ENCODE results near the gene TMEM108.

The TMEM108 gene

GRCh38 chr3:133077688-133078087 lies 39.5 kb downstream of the TMEM108 start:
- Histone ChIP-seq H3K4me3 (ENCODE audit: low read depth in 1 of 2, low read length in 2 of 2) (no peak overlapping the region), H3K4me1 (ENCODE audit: control insufficient read depth in 1 of 2, insufficient read depth in 2 of 2, low read length in 2 of 2) (no peaks in the 10 kb centered on the region), H3K9me3 (ENCODE audit: control insufficient read depth in 1 of 2, low read length in 2 of 2) (no peaks in the 10 kb centered on the region), H3K9ac (ENCODE audit: low read depth in 1 of 2, low read length in 2 of 2) (no peak overlapping the region), H3K36me3 (ENCODE audit: control insufficient read depth in 1 of 2, insufficient read depth in 2 of 2, low read length in 2 of 2) (no peaks in the 10 kb centered on the region), H3K27me3 (ENCODE audit: control insufficient read depth in 1 of 2, insufficient read depth in 2 of 2, low read length in 2 of 2) (no peaks in the 10 kb centered on the region), H3K27ac (ENCODE audit: low read depth, low read length) (no peak overlapping the region)

- no peak overlapping the region for H3K9ac ChIP-seq (ENCODE audit: low read depth in 1 of 2, low read length in 2 of 2)
- H3K27me3 ChIP-seq (ENCODE audit: control insufficient read depth in 1 of 2, insufficient read depth in 2 of 2, low read length in 2 of 2), result no peaks in the 10 kb centered on the region
- no peak overlapping the region for H3K4me3 ChIP-seq (ENCODE audit: low read depth in 1 of 2, low read length in 2 of 2)
- no peak overlapping the region for H3K27ac ChIP-seq (ENCODE audit: low read depth, low read length)
- no peaks in the 10 kb centered on the region for H3K9me3 ChIP-seq (ENCODE audit: control insufficient read depth in 1 of 2, low read length in 2 of 2)
- H3K4me1 ChIP-seq (ENCODE audit: control insufficient read depth in 1 of 2, insufficient read depth in 2 of 2, low read length in 2 of 2), result no peaks in the 10 kb centered on the region
- H3K36me3 ChIP-seq (ENCODE audit: control insufficient read depth in 1 of 2, insufficient read depth in 2 of 2, low read length in 2 of 2), result no peaks in the 10 kb centered on the region
Measured at GRCh38 chr3:133079621-133080020, 41.4 kb downstream of the TMEM108 start.

GRCh38 chr3:133081016-133081415 lies 42.8 kb downstream of the TMEM108 start:
- Histone ChIP-seq H3K27me3 (ENCODE audit: control insufficient read depth in 1 of 2, insufficient read depth in 2 of 2, low read length in 2 of 2) (no peaks in the 10 kb centered on the region), H3K9me3 (ENCODE audit: control insufficient read depth in 1 of 2, low read length in 2 of 2) (no peaks in the 10 kb centered on the region), H3K4me1 (ENCODE audit: control insufficient read depth in 1 of 2, insufficient read depth in 2 of 2, low read length in 2 of 2) (no peaks in the 10 kb centered on the region), H3K27ac (ENCODE audit: low read depth, low read length) (no peak overlapping the region), H3K4me3 (ENCODE audit: low read depth in 1 of 2, low read length in 2 of 2) (no peak overlapping the region), H3K36me3 (ENCODE audit: control insufficient read depth in 1 of 2, insufficient read depth in 2 of 2, low read length in 2 of 2) (no peaks in the 10 kb centered on the region), H3K9ac (ENCODE audit: low read depth in 1 of 2, low read length in 2 of 2) (no peak overlapping the region)

GRCh38 chr3:133083395-133083794 lies 45.2 kb downstream of the TMEM108 start:
- Histone ChIP-seq H3K27ac (ENCODE audit: low read depth, low read length) (no peak overlapping the region), H3K9me3 (ENCODE audit: control insufficient read depth in 1 of 2, low read length in 2 of 2) (no peaks in the 10 kb centered on the region), H3K9ac (ENCODE audit: low read depth in 1 of 2, low read length in 2 of 2) (no peak overlapping the region), H3K4me3 (ENCODE audit: low read depth in 1 of 2, low read length in 2 of 2) (no peak overlapping the region), H3K27me3 (ENCODE audit: control insufficient read depth in 1 of 2, insufficient read depth in 2 of 2, low read length in 2 of 2) (no peaks in the 10 kb centered on the region), H3K4me1 (ENCODE audit: control insufficient read depth in 1 of 2, insufficient read depth in 2 of 2, low read length in 2 of 2) (no peaks in the 10 kb centered on the region), H3K36me3 (ENCODE audit: control insufficient read depth in 1 of 2, insufficient read depth in 2 of 2, low read length in 2 of 2) (no peaks in the 10 kb centered on the region)

GRCh38 chr3:133089906-133090485 lies 51.8 kb downstream of the TMEM108 start:
- Histone ChIP-seq H3K9ac (ENCODE audit: low read depth in 1 of 2, low read length in 2 of 2) (no peak overlapping the region), H3K4me3 (ENCODE audit: low read depth in 1 of 2, low read length in 2 of 2) (no peak overlapping the region), H3K36me3 (ENCODE audit: control insufficient read depth in 1 of 2, insufficient read depth in 2 of 2, low read length in 2 of 2) (no peaks in the 10 kb centered on the region), H3K27ac (ENCODE audit: low read depth, low read length) (no peak overlapping the region), H3K9me3 (ENCODE audit: control insufficient read depth in 1 of 2, low read length in 2 of 2) (no peaks in the 10 kb centered on the region), H3K27me3 (ENCODE audit: control insufficient read depth in 1 of 2, insufficient read depth in 2 of 2, low read length in 2 of 2) (no peaks in the 10 kb centered on the region), H3K4me1 (ENCODE audit: control insufficient read depth in 1 of 2, insufficient read depth in 2 of 2, low read length in 2 of 2) (no peaks in the 10 kb centered on the region)

GRCh38 chr3:133092681-133093080 lies 54.5 kb downstream of the TMEM108 start:
- H3K27ac ChIP-seq (ENCODE audit: low read depth, low read length), result no peak overlapping the region
- no peaks in the 10 kb centered on the region for H3K9me3 ChIP-seq (ENCODE audit: control insufficient read depth in 1 of 2, low read length in 2 of 2)
- H3K4me1 ChIP-seq (ENCODE audit: control insufficient read depth in 1 of 2, insufficient read depth in 2 of 2, low read length in 2 of 2), result no peaks in the 10 kb centered on the region
- no peaks in the 10 kb centered on the region for H3K36me3 ChIP-seq (ENCODE audit: control insufficient read depth in 1 of 2, insufficient read depth in 2 of 2, low read length in 2 of 2)
- no peaks in the 10 kb centered on the region for H3K27me3 ChIP-seq (ENCODE audit: control insufficient read depth in 1 of 2, insufficient read depth in 2 of 2, low read length in 2 of 2)
- H3K9ac ChIP-seq (ENCODE audit: low read depth in 1 of 2, low read length in 2 of 2), result no peak overlapping the region
- H3K4me3 ChIP-seq (ENCODE audit: low read depth in 1 of 2, low read length in 2 of 2), result no peak overlapping the region

- Histone ChIP-seq H3K27ac (ENCODE audit: low read depth, low read length) (no peak overlapping the region), H3K9ac (ENCODE audit: low read depth in 1 of 2, low read length in 2 of 2) (no peak overlapping the region), H3K27me3 (ENCODE audit: control insufficient read depth in 1 of 2, insufficient read depth in 2 of 2, low read length in 2 of 2) (no peaks in the 10 kb centered on the region), H3K36me3 (ENCODE audit: control insufficient read depth in 1 of 2, insufficient read depth in 2 of 2, low read length in 2 of 2) (no peaks in the 10 kb centered on the region), H3K4me1 (ENCODE audit: control insufficient read depth in 1 of 2, insufficient read depth in 2 of 2, low read length in 2 of 2) (no peaks in the 10 kb centered on the region), H3K9me3 (ENCODE audit: control insufficient read depth in 1 of 2, low read length in 2 of 2) (no peaks in the 10 kb centered on the region), H3K4me3 (ENCODE audit: low read depth in 1 of 2, low read length in 2 of 2) (no peak overlapping the region)
Measured at GRCh38 chr3:133093366-133093765, 55.2 kb downstream of the TMEM108 start.

GRCh38 chr3:133096900-133097613 lies 58.9 kb downstream of the TMEM108 start:
- Histone ChIP-seq H3K9me3 (ENCODE audit: control insufficient read depth in 1 of 2, low read length in 2 of 2) (no peaks in the 10 kb centered on the region), H3K4me1 (ENCODE audit: control insufficient read depth in 1 of 2, insufficient read depth in 2 of 2, low read length in 2 of 2) (no peaks in the 10 kb centered on the region), H3K4me3 (ENCODE audit: low read depth in 1 of 2, low read length in 2 of 2) (no peak overlapping the region), H3K27me3 (ENCODE audit: control insufficient read depth in 1 of 2, insufficient read depth in 2 of 2, low read length in 2 of 2) (no peaks in the 10 kb centered on the region), H3K36me3 (ENCODE audit: control insufficient read depth in 1 of 2, insufficient read depth in 2 of 2, low read length in 2 of 2) (no peaks in the 10 kb centered on the region), H3K27ac (ENCODE audit: low read depth, low read length) (no peak overlapping the region), H3K9ac (ENCODE audit: low read depth in 1 of 2, low read length in 2 of 2) (no peak overlapping the region)

GRCh38 chr3:133103706-133104105 lies 65.5 kb downstream of the TMEM108 start:
- Histone ChIP-seq H3K27ac (ENCODE audit: low read depth, low read length) (no peak overlapping the region), H3K9ac (ENCODE audit: low read depth in 1 of 2, low read length in 2 of 2) (no peak overlapping the region), H3K9me3 (ENCODE audit: control insufficient read depth in 1 of 2, low read length in 2 of 2) (no peaks in the 10 kb centered on the region), H3K4me1 (ENCODE audit: control insufficient read depth in 1 of 2, insufficient read depth in 2 of 2, low read length in 2 of 2) (no peaks in the 10 kb centered on the region), H3K4me3 (ENCODE audit: low read depth in 1 of 2, low read length in 2 of 2) (no peak overlapping the region), H3K36me3 (ENCODE audit: control insufficient read depth in 1 of 2, insufficient read depth in 2 of 2, low read length in 2 of 2) (no peaks in the 10 kb centered on the region), H3K27me3 (ENCODE audit: control insufficient read depth in 1 of 2, insufficient read depth in 2 of 2, low read length in 2 of 2) (no peaks in the 10 kb centered on the region)

- Histone ChIP-seq H3K4me1 (ENCODE audit: control insufficient read depth in 1 of 2, insufficient read depth in 2 of 2, low read length in 2 of 2) (no peaks in the 10 kb centered on the region), H3K9ac (ENCODE audit: low read depth in 1 of 2, low read length in 2 of 2) (no peak overlapping the region), H3K4me3 (ENCODE audit: low read depth in 1 of 2, low read length in 2 of 2) (no peak overlapping the region), H3K27ac (ENCODE audit: low read depth, low read length) (no peak overlapping the region), H3K36me3 (ENCODE audit: control insufficient read depth in 1 of 2, insufficient read depth in 2 of 2, low read length in 2 of 2) (no peaks in the 10 kb centered on the region), H3K9me3 (ENCODE audit: control insufficient read depth in 1 of 2, low read length in 2 of 2) (no peaks in the 10 kb centered on the region), H3K27me3 (ENCODE audit: control insufficient read depth in 1 of 2, insufficient read depth in 2 of 2, low read length in 2 of 2) (no peaks in the 10 kb centered on the region)
Measured at GRCh38 chr3:133106169-133106568, 68.0 kb downstream of the TMEM108 start.
